Ascending aorta (tissue), 2 donors: ENCODE results near the gene PSTPIP1. TPM values are rescaled to one million over a fixed set of nuclear protein-coding genes. Genes with fewer than 3 reads are reported as not detected.
A peak's percentile ranks its signal among the peaks of the same experiment; 100 is the strongest.

Source experiments
- DNase-seq, 2 donors: peaks; one replicate each; pipeline ENCODE4 v3.0.0-alpha.2; 2019; ENCODE audit warnings: low spot score in 2 of 2
- H3K27ac ChIP-seq, 2 donors: fragments of 200-600 bp; sonication (generic); one replicate each; pipeline ENCODE4 v1.5.1; 2016 to 2017; ENCODE audit warnings: mild to moderate bottlenecking in 1 of 2
- H3K27me3 ChIP-seq: fragments of 200-600 bp; sonication (generic); one replicate; pipeline ENCODE4 v1.5.1; 2017
- H3K36me3 ChIP-seq, 2 donors: fragments of 200-600 bp; sonication (generic); one replicate each; pipeline ENCODE4 v1.5.1; 2016
- H3K4me1 ChIP-seq, 2 donors: fragments of 200-600 bp; sonication (generic); one replicate each; pipeline ENCODE4 v1.5.1; 2016 to 2017; ENCODE audit warnings: mild to moderate bottlenecking in 1 of 2
- H3K4me3 ChIP-seq, 2 donors: fragments of 200-600 bp; sonication (generic); one replicate each; pipeline ENCODE4 v1.5.1; 2016 to 2017; ENCODE audit warnings: mild to moderate bottlenecking in 1 of 2
- H3K9me3 ChIP-seq, 2 donors: fragments of 200-600 bp; sonication (generic); one replicate each; pipeline ENCODE4 v1.5.1; 2016
- CTCF ChIP-seq, 3 experiments: fragments of 200-600 bp in 2 of 3; fragments of 450-650 bp in 1 of 3; sonication (generic) in 2 of 3; IDR thresholded peaks; one replicate each; pipeline ENCODE4 v1.5.1; 2016 to 2019; ENCODE audit warnings: antibody characterized with exemption in 3 of 3, mild to moderate bottlenecking in 1 of 3, moderate library complexity in 1 of 3
- intact Hi-C: fragments of 100-400 bp; cut with DNase I; formaldehyde crosslinking; loops from one replicate; pipeline ENCODE4 v1.15.1; 2023
- total RNA-seq: library from RNA; depleted of rRNA; stranded (reverse); fragments of >200 nt; gene quantifications from one replicate; pipeline ENCODE4 v1.1.0, GENCODE V29; 2016

Gene PSTPIP1
- total RNA-seq, 1 donor from 2014 or later, result 14.6 TPM

- DNase-seq, result peak in 1 of 2 donors; percentile 51
- Histone ChIP-seq H3K36me3 (no peaks in the 10 kb centered on the region), H3K9me3 (no peaks in the 10 kb centered on the region), H3K4me1 (no peaks in the 10 kb centered on the region), H3K27ac (no peak overlapping the region), H3K27me3 (no peaks in the 10 kb centered on the region), H3K4me3 (no peak overlapping the region)
- no peak for TF ChIP-seq CTCF (IDR thresholded peaks at IDR 0.05)
- intact Hi-C loops, result no loop called here
Observed at GRCh38 chr15:76979996-76980520, 14.9 kb upstream of the PSTPIP1 start.

- Histone ChIP-seq H3K27me3 (no peaks in the 10 kb centered on the region), H3K36me3 (no peaks in the 10 kb centered on the region), H3K27ac (no peak overlapping the region), H3K4me1 (no peaks in the 10 kb centered on the region), H3K4me3 (no peak overlapping the region), H3K9me3 (no peaks in the 10 kb centered on the region)
- intact Hi-C loops, result no loop called here
- peak in 1 of 2 donors; percentile 24 for DNase-seq
- TF ChIP-seq CTCF (IDR thresholded peaks at IDR 0.05), result no peak
Observed at GRCh38 chr15:76982356-76982755, 12.6 kb upstream of the PSTPIP1 start.

- intact Hi-C loops, result no loop called here
- H3K36me3 ChIP-seq, result no peaks in the 10 kb centered on the region
- H3K4me3 ChIP-seq, result no peak overlapping the region
- DNase-seq, result peak in 1 of 2 donors; percentile 28
- no peak for TF ChIP-seq CTCF (IDR thresholded peaks at IDR 0.05)
- H3K27ac ChIP-seq, result no peak overlapping the region
- H3K9me3 ChIP-seq, result no peaks in the 10 kb centered on the region
- H3K4me1 ChIP-seq, result no peaks in the 10 kb centered on the region
- H3K27me3 ChIP-seq, result no peaks in the 10 kb centered on the region
Observed at GRCh38 chr15:76982756-76983155, 12.2 kb upstream of the PSTPIP1 start.

GRCh38 chr15:76983590-76984375, 11.1 kb upstream of the PSTPIP1 start:
- intact Hi-C loops, result no loop called here
- no peak overlapping the region for H3K27ac ChIP-seq
- peak in 1 of 2 donors; percentile 60 for DNase-seq
- no peaks in the 10 kb centered on the region for H3K36me3 ChIP-seq
- no peaks in the 10 kb centered on the region for H3K27me3 ChIP-seq
- no peak overlapping the region for H3K4me3 ChIP-seq
- H3K9me3 ChIP-seq, result no peaks in the 10 kb centered on the region
- H3K4me1 ChIP-seq, result no peaks in the 10 kb centered on the region
- TF ChIP-seq CTCF (IDR thresholded peaks at IDR 0.05), result no peak

- intact Hi-C loops, result no loop called here
- DNase-seq, result peak in 1 of 2 donors; percentile 43
- Histone ChIP-seq H3K36me3 (no peaks in the 10 kb centered on the region), H3K4me3 (no peak overlapping the region), H3K27ac (no peak overlapping the region), H3K27me3 (no peaks in the 10 kb centered on the region), H3K9me3 (no peaks in the 10 kb centered on the region), H3K4me1 (no peaks in the 10 kb centered on the region)
- TF ChIP-seq CTCF (IDR thresholded peaks at IDR 0.05), result no peak
Observed at GRCh38 chr15:76986743-76987142, 8.2 kb upstream of the PSTPIP1 start.
